Hepatocyte (in vitro differentiated cells): ENCODE results near the gene KIAA1614. TPM values are rescaled to one million over a fixed set of nuclear protein-coding genes. Genes with fewer than 3 reads are reported as not detected.

Source experiments
- DNase-seq: peaks from one replicate; pipeline ENCODE4 v3.0.0-alpha.2; 2016; ENCODE audit warnings: low spot score
- H2AFZ ChIP-seq: fragments of 200-600 bp; sonication (generic); 2 replicates; pipeline ENCODE4 v1.6.0; 2016; ENCODE audit warnings: antibody characterized with exemption, mild to moderate bottlenecking
- H3K27ac ChIP-seq: fragments of 200-600 bp; sonication (generic); 2 replicates; pipeline ENCODE4 v1.5.1; 2016; ENCODE audit warnings: mild to moderate bottlenecking
- H3K27me3 ChIP-seq: fragments of 200-600 bp; sonication (generic); 2 replicates; pipeline ENCODE4 v1.6.1; 2016
- H3K36me3 ChIP-seq: fragments of 200-600 bp; sonication (generic); replicated peaks from 2 replicates; pipeline ENCODE4 v1.5.1; 2016; ENCODE audit warnings: low read depth; ENCODE audit not compliant: insufficient read depth
- H3K4me1 ChIP-seq: fragments of 200-600 bp; sonication (generic); 2 replicates; pipeline ENCODE4 v1.5.1; 2016; ENCODE audit warnings: mild to moderate bottlenecking, moderate library complexity; ENCODE audit not compliant: insufficient read depth
- H3K4me2 ChIP-seq: fragments of 200-600 bp; sonication (generic); 2 replicates; pipeline ENCODE4 v1.6.0; 2016
- H3K4me3 ChIP-seq: fragments of 200-600 bp; sonication (generic); 2 replicates; pipeline ENCODE4 v1.5.1; 2016; ENCODE audit warnings: mild to moderate bottlenecking
- H3K79me2 ChIP-seq: fragments of 200-600 bp; sonication (generic); 2 replicates; pipeline ENCODE4 v1.6.0; 2017; ENCODE audit warnings: mild to moderate bottlenecking
- H3K9me2 ChIP-seq: fragments of 200-600 bp; sonication (generic); replicated peaks from 2 replicates; pipeline ENCODE4 v1.6.0; 2017; ENCODE audit warnings: mild to moderate bottlenecking; ENCODE audit not compliant: insufficient read depth
- H3K9me3 ChIP-seq: fragments of 200-600 bp; sonication (generic); 2 replicates; pipeline ENCODE4 v1.5.1; 2016; ENCODE audit warnings: low read depth, mild to moderate bottlenecking
- H4K20me1 ChIP-seq: fragments of 200-600 bp; sonication (generic); 2 replicates; pipeline ENCODE4 v1.6.0; 2016; ENCODE audit warnings: mild to moderate bottlenecking; ENCODE audit not compliant: insufficient read depth, poor library complexity, severe bottlenecking
- EZH2 ChIP-seq: fragments of 200-600 bp; sonication (generic); IDR thresholded peaks from 2 replicates; pipeline ENCODE4 v1.6.1; 2016; ENCODE audit warnings: antibody characterized with exemption, mild to moderate bottlenecking, borderline replicate concordance
- EZH2phosphoT487 ChIP-seq: fragments of 200-600 bp; sonication (generic); IDR thresholded peaks from one replicate; pipeline ENCODE4 v1.6.1; 2018; ENCODE audit warnings: antibody characterized with exemption, mild to moderate bottlenecking, low read depth, moderate library complexity; ENCODE audit not compliant: unreplicated experiment, severe bottlenecking
- WGBS: methylation state at CpG from one replicate; pipeline ENCODE4 v1.1.6; 2016; ENCODE audit warnings: low lambda C conversion rate; ENCODE audit errors: missing lambda C conversion rate; 5-methylcytosine and 5-hydroxymethylcytosine counted together
- polyA plus RNA-seq: library from polyadenylated mRNA; unstranded; fragments of >200 nt; fragmentation: Nextera tagmentation; extraction: Ambion mirVana; gene quantifications from 2 replicates; pipeline ENCODE4 v1.2.1, GENCODE V29; 2016
- total RNA-seq: library from RNA; depleted of rRNA; stranded (reverse); fragments of >200 nt; gene quantifications from 2 replicates; pipeline ENCODE4 v1.2.3, GENCODE V29; 2014
- TF ChIP-seq, protein P1 (sequence below): fragments of 200-600 bp; sonication (generic); IDR thresholded peaks from 2 replicates; pipeline ENCODE4 v1.5.1; 2016; ENCODE audit warnings: antibody characterized with exemption, mild to moderate bottlenecking; ENCODE audit not compliant: poor library complexity

Gene KIAA1614
- total and polyA plus RNA-seq, 2 experiments from 2014 or later: 2.5 to 2.6 TPM

DNA sequence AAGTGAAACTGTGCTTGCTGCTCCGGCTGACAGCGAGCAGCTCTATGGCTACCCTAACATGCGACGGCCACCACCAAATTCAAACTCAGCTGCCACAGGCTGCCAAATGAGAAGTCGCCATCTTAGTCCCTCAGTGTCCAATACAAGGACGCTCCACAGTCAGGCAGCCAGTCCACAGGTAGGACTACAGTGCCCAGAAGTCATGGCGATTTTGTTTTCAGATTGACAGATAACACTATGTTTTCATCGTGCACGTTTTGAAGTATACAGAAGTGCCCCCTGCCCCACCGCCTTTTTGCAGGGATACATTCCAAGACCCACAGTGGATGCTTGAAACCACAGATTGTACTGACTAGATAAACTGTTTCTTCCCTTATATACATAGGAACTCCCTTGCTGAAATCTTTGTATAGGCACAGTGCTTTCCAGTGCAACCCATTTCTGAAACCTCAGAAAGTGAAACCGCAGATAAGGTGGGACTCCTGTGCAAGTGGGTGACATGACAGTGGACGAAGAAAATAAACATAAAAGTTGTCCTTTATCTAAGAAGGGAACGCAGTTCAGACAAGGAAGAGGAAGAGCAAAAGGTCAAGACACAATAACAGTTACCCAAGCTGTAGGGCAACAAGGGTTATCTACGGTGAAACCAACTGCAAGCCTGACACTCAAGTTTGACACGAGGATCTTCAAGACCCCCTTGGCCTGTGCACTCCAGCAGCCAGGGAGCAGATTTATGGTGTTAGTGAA, 57.8 kb downstream of the KIAA1614 start:
- no peaks in the 10 kb centered on the region for H3K9me2 ChIP-seq
- H3K27me3 ChIP-seq: no peaks in the 10 kb centered on the region
- WGBS: 92% methylated on average over 15 of the region's 15 CpGs
- H3K4me3 ChIP-seq: no peak overlapping the region
- H3K4me1 ChIP-seq: peaks cover 14% of the 10 kb centered on the region
- no peak overlapping the region for H3K27ac ChIP-seq
- H4K20me1 ChIP-seq: peaks cover 4% of the 10 kb centered on the region
- DNase-seq: no peak
- H3K4me2 ChIP-seq: no peak overlapping the region
- H3K36me3 ChIP-seq: no peaks in the 10 kb centered on the region
- no peak overlapping the region for H2AFZ ChIP-seq
- TF ChIP-seq, protein P1, sequence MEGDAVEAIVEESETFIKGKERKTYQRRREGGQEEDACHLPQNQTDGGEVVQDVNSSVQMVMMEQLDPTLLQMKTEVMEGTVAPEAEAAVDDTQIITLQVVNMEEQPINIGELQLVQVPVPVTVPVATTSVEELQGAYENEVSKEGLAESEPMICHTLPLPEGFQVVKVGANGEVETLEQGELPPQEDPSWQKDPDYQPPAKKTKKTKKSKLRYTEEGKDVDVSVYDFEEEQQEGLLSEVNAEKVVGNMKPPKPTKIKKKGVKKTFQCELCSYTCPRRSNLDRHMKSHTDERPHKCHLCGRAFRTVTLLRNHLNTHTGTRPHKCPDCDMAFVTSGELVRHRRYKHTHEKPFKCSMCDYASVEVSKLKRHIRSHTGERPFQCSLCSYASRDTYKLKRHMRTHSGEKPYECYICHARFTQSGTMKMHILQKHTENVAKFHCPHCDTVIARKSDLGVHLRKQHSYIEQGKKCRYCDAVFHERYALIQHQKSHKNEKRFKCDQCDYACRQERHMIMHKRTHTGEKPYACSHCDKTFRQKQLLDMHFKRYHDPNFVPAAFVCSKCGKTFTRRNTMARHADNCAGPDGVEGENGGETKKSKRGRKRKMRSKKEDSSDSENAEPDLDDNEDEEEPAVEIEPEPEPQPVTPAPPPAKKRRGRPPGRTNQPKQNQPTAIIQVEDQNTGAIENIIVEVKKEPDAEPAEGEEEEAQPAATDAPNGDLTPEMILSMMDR: no peak
- H3K79me2 ChIP-seq: peaks cover 2% of the 10 kb centered on the region
- no peaks in the 10 kb centered on the region for H3K9me3 ChIP-seq

GRCh38 chr1:180971273-180971997, 58.7 kb downstream of the KIAA1614 start:
- no peaks in the 10 kb centered on the region for H3K27me3 ChIP-seq
- H3K79me2 ChIP-seq: peaks cover 2% of the 10 kb centered on the region
- TF ChIP-seq EZH2 (no peak), EZH2phosphoT487 (no peak)
- TF ChIP-seq, protein P1: no peak
- H3K36me3 ChIP-seq: no peaks in the 10 kb centered on the region
- H4K20me1 ChIP-seq: peaks cover 4% of the 10 kb centered on the region
- H3K4me1 ChIP-seq: peaks cover 14% of the 10 kb centered on the region
- DNase-seq: no peak
- H3K4me2 ChIP-seq: no peak overlapping the region
- no peaks in the 10 kb centered on the region for H3K9me3 ChIP-seq
- H3K27ac ChIP-seq: no peak overlapping the region
- no peaks in the 10 kb centered on the region for H3K9me2 ChIP-seq
- no peak overlapping the region for H3K4me3 ChIP-seq
- H2AFZ ChIP-seq: no peak overlapping the region
- WGBS: 98% methylated on average over 8 of the region's 8 CpGs

- Histone ChIP-seq H2AFZ (no peak overlapping the region), H3K9me2 (no peaks in the 10 kb centered on the region)
- TF ChIP-seq, protein P1: no peak
- TF ChIP-seq EZH2phosphoT487 (no peak), EZH2 (no peak)
Measured at GRCh38 chr1:180973369-180973768, 60.7 kb downstream of the KIAA1614 start.

More at GRCh38 chr1:180973369-180973768, 60.7 kb downstream of the KIAA1614 start:
- no peak overlapping the region for H3K4me2 ChIP-seq
- WGBS: 88% methylated on average over 4 of the region's 4 CpGs
- H3K9me3 ChIP-seq: no peaks in the 10 kb centered on the region
- no peaks in the 10 kb centered on the region for H4K20me1 ChIP-seq
- H3K4me3 ChIP-seq: no peak overlapping the region
- no peak overlapping the region for H3K27ac ChIP-seq
- H3K79me2 ChIP-seq: peaks cover 5% of the 10 kb centered on the region
- peaks cover 14% of the 10 kb centered on the region for H3K4me1 ChIP-seq
- H3K27me3 ChIP-seq: no peaks in the 10 kb centered on the region
- H3K36me3 ChIP-seq: no peaks in the 10 kb centered on the region
- no peak for DNase-seq
